Measurements from ENCODE around the gene ARL16.

Gene ARL16

GRCh38 chr17:81696218-81696941, 12.8 kb upstream of the ARL16 start:
- TF ChIP-seq CTCF (IDR thresholded peaks at IDR 0.05; ENCODE audit: low read depth, low read length): no peak
- no peak overlapping the region for H3K4me3 ChIP-seq (ENCODE audit: low read depth, low read length)

DNA sequence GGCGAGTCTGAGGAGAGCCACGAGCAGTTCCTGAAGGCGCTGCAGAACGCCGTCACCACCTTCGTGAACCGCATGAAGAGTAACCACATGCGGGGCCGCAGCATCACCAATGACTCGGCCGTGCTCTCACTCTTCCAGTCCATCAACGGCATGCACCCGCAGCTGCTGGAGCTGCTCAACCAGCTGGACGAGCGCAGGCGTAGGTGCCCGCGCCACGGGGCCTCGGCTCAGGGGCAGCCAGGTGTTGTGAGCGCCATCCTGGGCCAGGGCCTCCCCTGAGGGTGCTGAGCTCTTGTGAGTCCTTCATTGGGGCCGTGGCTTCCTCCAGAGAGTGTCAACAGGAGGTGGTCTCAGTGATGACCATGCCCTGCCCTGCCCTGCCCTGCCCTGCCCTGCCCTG, 12.2 kb upstream of the ARL16 start:
- no peak for TF ChIP-seq CTCF (IDR thresholded peaks at IDR 0.05; ENCODE audit: low read depth, low read length)
- H3K4me3 ChIP-seq (ENCODE audit: low read depth, low read length): no peak overlapping the region

DNA sequence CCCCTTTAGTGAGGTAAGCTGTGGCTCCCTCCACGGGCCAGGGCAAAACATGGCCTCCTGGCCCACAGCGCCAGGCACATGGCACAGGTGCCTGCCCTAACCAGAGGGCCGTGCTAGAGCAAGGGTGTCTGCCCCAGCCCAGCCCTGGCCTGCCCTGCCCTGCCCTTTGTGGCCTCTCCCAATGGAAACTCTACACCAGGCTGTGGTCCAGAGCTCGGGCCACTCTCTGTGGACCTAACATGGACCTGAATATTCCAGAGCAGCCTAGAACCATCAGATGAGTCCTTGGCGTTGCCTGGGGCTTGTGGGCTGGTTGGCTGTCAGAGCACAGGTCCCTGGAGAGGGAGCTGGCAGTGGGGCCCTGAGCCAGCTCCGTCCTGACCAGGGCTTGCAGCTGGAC, 11.6 kb upstream of the ARL16 start:
- H3K4me3 ChIP-seq (ENCODE audit: low read depth, low read length): no peak overlapping the region
- TF ChIP-seq CTCF (IDR thresholded peaks at IDR 0.05; ENCODE audit: low read depth, low read length): no peak

- H3K4me3 ChIP-seq (ENCODE audit: low read depth, low read length): no peak overlapping the region
- no peak for TF ChIP-seq CTCF (IDR thresholded peaks at IDR 0.05; ENCODE audit: low read depth, low read length)
These were observed 11.2 kb upstream of the ARL16 start for GRCh38 chr17:81694810-81695209.

DNA sequence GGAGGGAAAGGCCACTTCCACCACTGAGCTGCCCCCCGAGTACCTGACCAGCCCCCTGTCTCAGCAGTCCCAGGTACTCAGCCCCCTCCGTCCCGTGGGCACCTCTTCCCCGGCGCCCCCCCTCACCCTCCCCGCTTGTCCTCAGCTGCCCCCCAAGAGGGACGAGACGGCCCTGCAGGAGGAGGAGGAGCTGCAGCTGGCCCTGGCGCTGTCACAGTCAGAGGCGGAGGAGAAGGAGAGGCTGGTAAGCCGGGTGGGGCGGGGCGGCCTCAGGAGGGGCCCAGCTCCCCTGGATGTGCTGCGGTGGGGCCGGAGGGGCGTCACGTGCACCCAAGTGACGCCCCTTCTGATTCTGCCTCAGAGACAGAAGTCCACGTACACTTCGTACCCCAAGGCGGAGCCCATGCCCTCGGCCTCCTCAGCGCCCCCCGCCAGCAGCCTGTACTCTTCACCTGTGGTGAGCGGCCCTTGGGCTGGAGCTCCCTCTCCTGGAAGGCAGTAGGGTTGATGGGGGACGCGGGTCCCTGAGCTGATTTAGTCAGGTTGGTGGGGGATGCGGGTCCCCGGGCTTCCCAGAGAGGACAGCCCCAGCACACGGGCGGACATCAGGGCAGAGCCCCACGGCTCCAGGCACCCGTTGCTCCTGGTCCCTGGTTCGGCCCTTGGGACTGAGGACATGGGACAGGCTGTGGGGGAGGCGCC, 10.1 kb upstream of the ARL16 start:
- TF ChIP-seq CTCF (IDR thresholded peaks at IDR 0.05; ENCODE audit: low read depth, low read length): no peak

GRCh38 chr17:81691608-81692007, 8.0 kb upstream of the ARL16 start:
- TF ChIP-seq CTCF (IDR thresholded peaks at IDR 0.05; ENCODE audit: low read depth, low read length): no peak

More for the DNA sequence above, 10.1 kb upstream of the ARL16 start:
- H3K4me3 ChIP-seq (ENCODE audit: low read depth, low read length): no peak overlapping the region

DNA sequence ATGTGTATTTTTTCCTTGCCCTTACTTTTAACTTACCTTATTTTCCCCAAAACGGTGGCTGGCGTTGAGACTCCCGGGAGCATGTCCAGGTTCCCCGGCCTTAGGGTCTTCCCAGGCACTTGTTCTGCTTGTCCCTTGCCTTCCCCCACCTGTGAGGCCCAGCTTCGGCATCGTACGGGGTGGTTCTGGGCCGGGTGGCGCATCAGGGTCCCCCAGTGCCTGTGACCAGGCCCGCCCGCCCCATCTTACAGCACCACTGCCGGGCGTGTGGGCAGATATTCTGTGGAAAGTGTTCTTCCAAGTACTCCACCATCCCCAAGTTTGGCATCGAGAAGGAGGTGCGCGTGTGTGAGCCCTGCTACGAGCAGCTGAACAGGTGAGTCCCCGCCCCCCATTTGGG, 7.6 kb upstream of the ARL16 start:
- H3K4me3 ChIP-seq (ENCODE audit: low read depth, low read length): no peak overlapping the region
- no peak for TF ChIP-seq CTCF (IDR thresholded peaks at IDR 0.05; ENCODE audit: low read depth, low read length)

More at GRCh38 chr17:81691608-81692007, 8.0 kb upstream of the ARL16 start:
- H3K4me3 ChIP-seq (ENCODE audit: low read depth, low read length): no peak overlapping the region
